SK-N-SH (cell line): ENCODE measurements around the gene CRIP3. TPM values are rescaled to one million over a fixed set of nuclear protein-coding genes. Genes with fewer than 3 reads are reported as not detected.

Experiments
- CTCF ChIA-PET: fragments of 300-600, 350-600 bp; formaldehyde crosslinking; extraction: SDS; loops from one replicate; lab custom pipeline; 2021; lab: Yijun Ruan, JAX
- POLR2A ChIA-PET: fragments of 350-600 bp; sonication (Branson Sonifier 250); formaldehyde crosslinking; extraction: SDS; loops from one replicate; lab custom pipeline; 2020; ENCODE audit warnings: antibody characterized with exemption, inconsistent platforms; lab: Yijun Ruan, JAX
- DNase-seq: peaks from one replicate; pipeline ENCODE4 v3.0.0; 2012
- H2AFZ ChIP-seq: fragments of 200-600 bp; sonication (generic); 2 replicates; pipeline ENCODE4 v1.8.1; 2016; ENCODE audit warnings: antibody characterized with exemption, mild to moderate bottlenecking, low read depth
- H3F3A ChIP-seq: fragments of 200-600 bp; sonication (generic); replicated peaks from 2 replicates; pipeline ENCODE3; 2016; ENCODE audit warnings: antibody characterized with exemption, mild to moderate bottlenecking; ENCODE audit not compliant: insufficient read depth
- H3K27ac ChIP-seq, 2 experiments: fragments of 200-500 bp in 1 of 2; fragments of 200-600 bp in 1 of 2; sonication (Bioruptor generic) in 1 of 2; sonication (generic), shearing (Covaris generic) in 1 of 2; 2 replicates each; pipeline versions ENCODE4 v1.5.1 to v1.6.1; 2014 to 2016; ENCODE audit warnings: low read depth in 2 of 2, inconsistent platforms in 1 of 2, low read length in 1 of 2, mild to moderate bottlenecking in 1 of 2, mixed read lengths in 1 of 2
- H3K27me3 ChIP-seq: fragments of 200-600 bp; sonication (generic), shearing (Covaris generic); 2 replicates; pipeline ENCODE4 v1.6.1; 2016; ENCODE audit warnings: mixed run types; ENCODE audit not compliant: insufficient read depth
- H3K36me3 ChIP-seq, 2 experiments: fragments of 200-500 bp in 1 of 2; fragments of 200-600 bp in 1 of 2; sonication (Bioruptor generic) in 1 of 2; sonication (generic) in 1 of 2; replicated peaks in 1 of 2; 2 replicates each; pipeline versions ENCODE3 to v1.5.1; 2014 to 2016; ENCODE audit warnings: low read length in 1 of 2, mild to moderate bottlenecking in 1 of 2; ENCODE audit not compliant: insufficient read depth in 2 of 2, control insufficient read depth in 1 of 2
- H3K4me1 ChIP-seq, 2 experiments: fragments of 200-500 bp in 1 of 2; fragments of 200-600 bp in 1 of 2; sonication (Bioruptor generic) in 1 of 2; sonication (generic), shearing (Covaris generic) in 1 of 2; 2 replicates each; pipeline versions ENCODE4 v1.5.1 to v1.6.1; 2014 to 2016; ENCODE audit warnings: low read depth in 1 of 2, low read length in 1 of 2, mixed run types in 1 of 2; ENCODE audit not compliant: insufficient read depth in 2 of 2, control insufficient read depth in 1 of 2
- H3K4me2 ChIP-seq: fragments of 200-600 bp; sonication (generic), shearing (Covaris generic); 2 replicates; pipeline ENCODE4 v1.6.1; 2017; ENCODE audit warnings: mixed run types
- H3K4me3 ChIP-seq, 2 experiments: fragments of 200-500 bp in 1 of 2; fragments of 200-600 bp in 1 of 2; sonication (Bioruptor generic) in 1 of 2; sonication (generic), shearing (Covaris generic) in 1 of 2; 2 replicates each; pipeline versions ENCODE4 v1.5.1 to v1.8.1; 2014 to 2016; ENCODE audit warnings: low read depth in 2 of 2, inconsistent platforms in 1 of 2, low read length in 1 of 2, mild to moderate bottlenecking in 1 of 2, mixed read lengths in 1 of 2, moderate library complexity in 1 of 2
- H3K79me2 ChIP-seq: fragments of 200-600 bp; sonication (generic); 2 replicates; pipeline ENCODE4 v1.8.1; 2017; ENCODE audit warnings: mild to moderate bottlenecking; ENCODE audit not compliant: insufficient read depth
- H3K9ac ChIP-seq: fragments of 200-600 bp; sonication (generic); 2 replicates; pipeline ENCODE4 v1.6.1; 2017; ENCODE audit warnings: mixed run types
- H3K9me2 ChIP-seq: fragments of 200-600 bp; sonication (generic); 2 replicates; pipeline ENCODE4 v1.6.1; 2017; ENCODE audit warnings: mixed run types
- H3K9me3 ChIP-seq: fragments of 200-600 bp; sonication (generic); 2 replicates; pipeline ENCODE4 v1.6.1; 2017; ENCODE audit warnings: mixed run types, mild to moderate bottlenecking, moderate library complexity
- H4K20me1 ChIP-seq: fragments of 200-600 bp; sonication (generic); 2 replicates; pipeline ENCODE4 v1.6.1; 2017; ENCODE audit warnings: mild to moderate bottlenecking, mixed run types; ENCODE audit not compliant: insufficient read depth
- ELF1 ChIP-seq: IDR thresholded peaks from 2 replicates; pipeline ENCODE4 v1.4.0; 2012
- EZH2phosphoT487 ChIP-seq: fragments of 200-600 bp; sonication (generic); IDR thresholded peaks from 2 replicates; pipeline ENCODE4 v1.6.1; 2017; ENCODE audit warnings: low read depth, mixed run types, mild to moderate bottlenecking, antibody characterized with exemption, moderate library complexity, borderline replicate concordance
- FOSL2 ChIP-seq: IDR thresholded peaks from 2 replicates; pipeline ENCODE4 v1.4.0; 2012; ENCODE audit warnings: low read depth, mild to moderate bottlenecking, moderate library complexity, borderline replicate concordance
- FOXJ3 ChIP-seq: sonication (generic); formaldehyde crosslinking; IDR thresholded peaks from 2 replicates; pipeline ENCODE4 v1.5.1; 2020; ENCODE audit warnings: mild to moderate bottlenecking, missing genetic modification reagents
- FOXM1 ChIP-seq: IDR thresholded peaks from 2 replicates; pipeline ENCODE4 v1.4.0; 2012; ENCODE audit warnings: low read depth, mild to moderate bottlenecking
- GATA2 ChIP-seq: sonication (generic); formaldehyde crosslinking; IDR thresholded peaks from 2 replicates; pipeline ENCODE4 v1.5.0; 2020; ENCODE audit warnings: mild to moderate bottlenecking, missing genetic modification reagents
- IRF3 ChIP-seq: fragments of 150-350 bp; IDR thresholded peaks from 2 replicates; pipeline ENCODE4 v1.6.1; 2016; ENCODE audit warnings: mild to moderate bottlenecking, low read depth, low read length
- REST ChIP-seq: IDR thresholded peaks from 2 replicates; pipeline ENCODE4 v1.6.1; 2012; ENCODE audit warnings: mild to moderate bottlenecking, low read depth, low read length, moderate library complexity
- USF1 ChIP-seq: IDR thresholded peaks from 2 replicates; pipeline ENCODE4 v1.4.0; 2012; ENCODE audit warnings: low read depth, borderline replicate concordance
- WGBS: methylation state at CpG from one replicate; pipeline ENCODE4 v1.1.6; 2017; ENCODE audit warnings: low lambda C conversion rate; 5-methylcytosine and 5-hydroxymethylcytosine counted together
- polyA plus RNA-seq, 3 experiments: library from polyadenylated mRNA; depleted of rRNA; stranded (reverse); fragments of >200 nt; gene quantifications; 2 replicates each; pipeline ENCODE4 v1.2.3, GENCODE V29; 2012

CRIP3 gene
- polyA plus RNA-seq, 1 of the 3 experiments (the other 2 are of a cell fraction), result not detected

GRCh38 chr6:43273707-43274106, 34.9 kb downstream of the CRIP3 start:
- Histone ChIP-seq H3K9me2 (no peaks in the 10 kb centered on the region), H3K36me3 (no peaks in the 10 kb centered on the region), H3K79me2 (no peaks in the 10 kb centered on the region), H3K27ac (no peak overlapping the region), H3K4me1 (peaks cover 0 to 14% of the 10 kb centered on the region in 2 experiments; a peak in 1 of 4 replicates), H3F3A (no peaks in the 10 kb centered on the region), H3K27me3 (no peaks in the 10 kb centered on the region), H3K4me2 (no peak overlapping the region), H3K4me3 (no peak overlapping the region), H3K9ac (no peak overlapping the region), H2AFZ (no peak overlapping the region), H4K20me1 (no peaks in the 10 kb centered on the region), H3K9me3 (no peaks in the 10 kb centered on the region)
- no peak for DNase-seq
- ChIA-PET POLR2A (no interaction called here), CTCF (interaction anchor here (3.3 kb wide), 1 partner anchor 44 kb away, joined by 10 read pairs; the partner anchor contains the start of gene DNPH1)
- TF ChIP-seq REST, result no peak
- no peak for TF ChIP-seq USF1
- no peak for TF ChIP-seq FOXM1
- TF ChIP-seq IRF3, result no peak
- TF ChIP-seq EZH2phosphoT487, result no peak
- no peak for TF ChIP-seq FOXJ3 (CRISPR knock-in tag)
- TF ChIP-seq FOSL2, result no peak
- 79% methylated on average over 2 of the region's 2 CpGs for WGBS

GRCh38 chr6:43271944-43272343, 36.7 kb downstream of the CRIP3 start:
- CTCF ChIA-PET, result interaction anchor here (0.7 to 1.4 kb wide), 2 partner anchors 26 to 51 kb away, joined by 3 read pairs; no protein-coding TSS in a partner anchor
- Histone ChIP-seq H3K4me3 (no peak overlapping the region), H3K27ac (no peak overlapping the region), H3K9me2 (no peaks in the 10 kb centered on the region), H3K9ac (no peak overlapping the region), H3K4me1 (peaks cover 0 to 20% of the 10 kb centered on the region in 2 experiments; a peak in 1 of 4 replicates), H4K20me1 (no peaks in the 10 kb centered on the region), H3K27me3 (no peaks in the 10 kb centered on the region), H3F3A (no peaks in the 10 kb centered on the region), H3K79me2 (no peaks in the 10 kb centered on the region), H3K4me2 (no peak overlapping the region), H3K9me3 (no peaks in the 10 kb centered on the region), H2AFZ (no peak overlapping the region), H3K36me3 (no peaks in the 10 kb centered on the region)
- TF ChIP-seq GATA2 (CRISPR knock-in tag) (no peak), ELF1 (no peak), FOXJ3 (CRISPR knock-in tag) (no peak)
- no peak for DNase-seq
- POLR2A ChIA-PET, result no interaction called here
